IMR-90 (cell line): ENCODE measurements around the gene H2AZ1. TPM values are rescaled to one million over a fixed set of nuclear protein-coding genes. Genes with fewer than 3 reads are reported as not detected.

Source experiments
- ATAC-seq: fragments of 200-7000 bp; cut with Tn5 transposase; 2 replicates; pipeline ENCODE4 v1.9.1; 2020; ENCODE audit warnings: low read depth, mild to moderate bottlenecking, moderate library complexity
- BruUV-seq: library from RNA; stranded (reverse); fragments of 400-500 nt; replicated peaks from 2 replicates; lab custom pipeline; 2021; lab: Mats Ljungman, UMichigan
- CTCF ChIA-PET: fragments of 300-600 bp; formaldehyde crosslinking; extraction: SDS; loops from one replicate; lab custom pipeline; 2021; ENCODE audit warnings: antibody characterized with exemption; lab: Yijun Ruan, JAX
- POLR2A ChIA-PET: fragments of 300-600 bp; sonication (Branson Sonifier 250); formaldehyde crosslinking; loops from one replicate; lab custom pipeline; 2022; ENCODE audit warnings: antibody characterized with exemption; ENCODE audit not compliant: unreplicated experiment; lab: Charles Lee
- DNase-seq: peaks from one replicate; pipeline ENCODE4 v3.0.0; 2013
- H2AFZ ChIP-seq: replicated peaks from 2 replicates; pipeline ENCODE3; 2013; ENCODE audit warnings: low read length, mild to moderate bottlenecking; ENCODE audit not compliant: poor library complexity
- H2AK5ac ChIP-seq: 2 replicates; pipeline ENCODE4 v1.6.1; 2013; ENCODE audit warnings: low read depth, low read length, inconsistent platforms
- H2AK9ac ChIP-seq: replicated peaks from 2 replicates; pipeline ENCODE3; 2013; ENCODE audit warnings: mild to moderate bottlenecking, low read depth, low read length, moderate library complexity; ENCODE audit not compliant: poor library complexity
- H2BK120ac ChIP-seq: 2 replicates; pipeline ENCODE4 v1.6.1; 2013; ENCODE audit warnings: low read depth, low read length, inconsistent platforms
- H2BK15ac ChIP-seq: 3 replicates; pipeline ENCODE4 v1.6.1; 2013; ENCODE audit warnings: low read depth, low read length, inconsistent platforms
- H2BK20ac ChIP-seq: 2 replicates; pipeline ENCODE4 v1.6.1; 2013; ENCODE audit warnings: low read depth, mild to moderate bottlenecking, inconsistent platforms, low read length, moderate library complexity
- H2BK5ac ChIP-seq: 2 replicates; pipeline ENCODE4 v1.6.1; 2013; ENCODE audit warnings: mild to moderate bottlenecking, low read depth, low read length, inconsistent platforms; ENCODE audit not compliant: poor library complexity, severe bottlenecking
- H3K14ac ChIP-seq: replicated peaks from 2 replicates; pipeline ENCODE4 v1.6.1; 2013; ENCODE audit warnings: low read depth, low read length, inconsistent platforms
- H3K18ac ChIP-seq: 2 replicates; pipeline ENCODE4 v1.6.1; 2013; ENCODE audit warnings: low read depth, low read length, control low read depth
- H3K23ac ChIP-seq: 2 replicates; pipeline ENCODE4 v1.6.1; 2013; ENCODE audit warnings: low read depth, low read length, inconsistent platforms
- H3K27ac ChIP-seq: 2 replicates; pipeline ENCODE4 v1.5.1; 2013; ENCODE audit warnings: mild to moderate bottlenecking, control low read depth, low read length; ENCODE audit not compliant: insufficient read depth
- H3K27me3 ChIP-seq: 2 replicates; pipeline ENCODE4 v1.6.1; 2013; ENCODE audit warnings: low read length; ENCODE audit not compliant: control insufficient read depth, insufficient read depth
- H3K36me3 ChIP-seq: 2 replicates; pipeline ENCODE4 v1.6.1; 2013; ENCODE audit warnings: low read length, mixed read lengths; ENCODE audit not compliant: control insufficient read depth, insufficient read depth
- H3K4ac ChIP-seq: 2 replicates; pipeline ENCODE4 v1.6.1; 2013; ENCODE audit warnings: low read depth, low read length, inconsistent platforms
- H3K4me1 ChIP-seq: 2 replicates; pipeline ENCODE4 v1.6.1; 2013; ENCODE audit warnings: low read length, mixed read lengths; ENCODE audit not compliant: control insufficient read depth, insufficient read depth
- H3K4me2 ChIP-seq: 2 replicates; pipeline ENCODE4 v1.6.1; 2013; ENCODE audit warnings: low read depth, mild to moderate bottlenecking, control low read depth, low read length, moderate library complexity
- H3K4me3 ChIP-seq: 2 replicates; pipeline ENCODE4 v1.5.1; 2013; ENCODE audit warnings: low read depth, mild to moderate bottlenecking, control low read depth, low read length, moderate library complexity; ENCODE audit not compliant: insufficient read depth
- H3K56ac ChIP-seq: 2 replicates; pipeline ENCODE4 v1.6.1; 2013; ENCODE audit warnings: low read length, inconsistent platforms; ENCODE audit not compliant: insufficient read depth; ENCODE audit errors: extremely low read depth
- H3K79me1 ChIP-seq, 2 experiments: 2 replicates each; pipeline ENCODE4 v1.6.1; 2013; ENCODE audit warnings: low read length in 2 of 2, inconsistent platforms in 1 of 2, low read depth in 1 of 2
- H3K9ac ChIP-seq: 2 replicates; pipeline ENCODE4 v1.6.1; 2013; ENCODE audit warnings: low read depth, low read length, control low read depth
- H3K9me1 ChIP-seq: 2 replicates; pipeline ENCODE4 v1.6.1; 2013; ENCODE audit warnings: low read length, inconsistent platforms; ENCODE audit not compliant: insufficient read depth
- H3K9me3 ChIP-seq: 2 replicates; pipeline ENCODE4 v1.6.1; 2013; ENCODE audit warnings: low read length; ENCODE audit not compliant: control insufficient read depth, insufficient read depth
- H4K20me1 ChIP-seq: 2 replicates; pipeline ENCODE4 v1.6.1; 2013; ENCODE audit warnings: low read length, inconsistent platforms; ENCODE audit not compliant: insufficient read depth
- H4K5ac ChIP-seq: 2 replicates; pipeline ENCODE4 v1.6.1; 2013; ENCODE audit warnings: mild to moderate bottlenecking, low read depth, low read length, control low read depth
- H4K8ac ChIP-seq, 2 experiments: 2 replicates each; pipeline ENCODE4 v1.6.1; 2013; ENCODE audit warnings: low read depth in 2 of 2, low read length in 2 of 2, control low read depth in 1 of 2, inconsistent platforms in 1 of 2
- H4K91ac ChIP-seq: 2 replicates; pipeline ENCODE4 v1.6.1; 2013; ENCODE audit warnings: low read depth, low read length, inconsistent platforms; ENCODE audit not compliant: insufficient read depth
- BHLHE40 ChIP-seq: fragments of 150-350 bp; IDR thresholded peaks from 2 replicates; pipeline ENCODE4 v1.6.1; 2016; ENCODE audit warnings: mild to moderate bottlenecking, low read depth, low read length
- CEBPB ChIP-seq: IDR thresholded peaks from 2 replicates; pipeline ENCODE4 v1.6.1; 2012; ENCODE audit warnings: low read depth, low read length, improper control_type of control experiment
- CHD1 ChIP-seq: IDR thresholded peaks from 2 replicates; pipeline ENCODE4 v1.6.1; 2012; ENCODE audit warnings: low read depth, low read length, improper control_type of control experiment
- ELK1 ChIP-seq: fragments of 150-350 bp; IDR thresholded peaks from 2 replicates; pipeline ENCODE4 v1.6.1; 2016; ENCODE audit warnings: low read depth, mild to moderate bottlenecking, low read length, moderate library complexity, borderline replicate concordance
- FOS ChIP-seq: fragments of 150-350 bp; IDR thresholded peaks from 2 replicates; pipeline ENCODE4 v1.6.1; 2016; ENCODE audit warnings: low read depth, low read length
- MAFK ChIP-seq: IDR thresholded peaks from 2 replicates; pipeline ENCODE4 v1.6.1; 2012; ENCODE audit warnings: low read depth, low read length, improper control_type of control experiment
- MAZ ChIP-seq: IDR thresholded peaks from 2 replicates; pipeline ENCODE4 v1.6.1; 2012; ENCODE audit warnings: low read depth, mild to moderate bottlenecking, low read length, improper control_type of control experiment, moderate library complexity, borderline replicate concordance
- MXI1 ChIP-seq: IDR thresholded peaks from 2 replicates; pipeline ENCODE4 v1.6.1; 2012; ENCODE audit warnings: low read depth, mild to moderate bottlenecking, low read length, moderate library complexity, borderline replicate concordance
- NFE2L2 ChIP-seq: fragments of 150-350 bp; IDR thresholded peaks from 2 replicates; pipeline ENCODE4 v1.6.1; 2016; ENCODE audit warnings: low read depth, mild to moderate bottlenecking, low read length
- POLR2A ChIP-seq: IDR thresholded peaks from 2 replicates; pipeline ENCODE4 v1.6.1; 2012; ENCODE audit warnings: mild to moderate bottlenecking, low read depth, low read length
- RAD21 ChIP-seq: IDR thresholded peaks from 2 replicates; pipeline ENCODE4 v1.6.1; 2012; ENCODE audit warnings: low read length, improper control_type of control experiment
- RCOR1 ChIP-seq: IDR thresholded peaks from 2 replicates; pipeline ENCODE4 v1.6.1; 2012; ENCODE audit warnings: mild to moderate bottlenecking, low read length, improper control_type of control experiment; ENCODE audit not compliant: insufficient replicate concordance
- RFX5 ChIP-seq: IDR thresholded peaks from 2 replicates; pipeline ENCODE4 v1.8.0; 2012; ENCODE audit warnings: low read depth, mild to moderate bottlenecking, low read length, moderate library complexity
- SMC3 ChIP-seq: fragments of 150-350 bp; IDR thresholded peaks from 2 replicates; pipeline ENCODE4 v1.6.1; 2016; ENCODE audit warnings: low read depth, mild to moderate bottlenecking, antibody characterized with exemption, low read length, moderate library complexity
- WGBS, 2 experiments: methylation state at CpG; one replicate each; pipeline versions ENCODE4 v1.1.5 to v1.1.7; 2013; ENCODE audit warnings: missing lambda C conversion rate in 2 of 2; ENCODE audit not compliant: insufficient read length in 1 of 2; ENCODE audit errors: extremely low coverage in 2 of 2; 5-methylcytosine and 5-hydroxymethylcytosine counted together
- dilution Hi-C: fragments of 300-500 bp; cut with HindIII; formaldehyde crosslinking; loops from one replicate; pipeline ENCODE4 v1.14.3; 2018; ENCODE audit warnings: low sequenced_read_pairs; ENCODE audit not compliant: unreplicated experiment
- in situ Hi-C: fragments of 300-500 bp; cut with MboI; formaldehyde crosslinking; loops from 3 replicates; pipeline ENCODE4 v1.14.3; 2019; ENCODE audit warnings: low sequenced_read_pairs, inconsistent platforms, mixed read lengths
- intact Hi-C: fragments of 100-400 bp; cut with micrococcal nuclease; formaldehyde crosslinking; loops from 2 replicates; pipeline ENCODE4 v1.10.0; 2022
- polyA plus RNA-seq, 3 experiments: library from polyadenylated mRNA; depleted of rRNA; stranded (reverse); fragments of >200 nt; gene quantifications; 2 replicates each; pipeline ENCODE4 v1.2.3, GENCODE V29; 2012; ENCODE audit warnings: low replicate concordance in 1 of 3
- total RNA-seq: library from RNA; depleted of rRNA; stranded (reverse); fragments of >200 nt; gene quantifications from 2 replicates; pipeline ENCODE4 v1.2.3, GENCODE V29; 2012
- TF ChIP-seq, protein P1 (sequence below): fragments of 150-350 bp; IDR thresholded peaks from 2 replicates; pipeline ENCODE4 v1.6.1; 2017; ENCODE audit warnings: mild to moderate bottlenecking, antibody characterized with exemption, low read length, low read depth
- TF ChIP-seq, protein P2 (sequence below): conservative IDR thresholded peaks from 2 replicates; pipeline ENCODE4 v1.5.1; 2012; ENCODE audit warnings: mild to moderate bottlenecking, low read depth, low read length, improper control_type of control experiment

Gene H2AZ1
- total and polyA plus RNA-seq, 2 of the 4 experiments (the other 2 are of a cell fraction) = 456 to 1,129 TPM

DNA sequence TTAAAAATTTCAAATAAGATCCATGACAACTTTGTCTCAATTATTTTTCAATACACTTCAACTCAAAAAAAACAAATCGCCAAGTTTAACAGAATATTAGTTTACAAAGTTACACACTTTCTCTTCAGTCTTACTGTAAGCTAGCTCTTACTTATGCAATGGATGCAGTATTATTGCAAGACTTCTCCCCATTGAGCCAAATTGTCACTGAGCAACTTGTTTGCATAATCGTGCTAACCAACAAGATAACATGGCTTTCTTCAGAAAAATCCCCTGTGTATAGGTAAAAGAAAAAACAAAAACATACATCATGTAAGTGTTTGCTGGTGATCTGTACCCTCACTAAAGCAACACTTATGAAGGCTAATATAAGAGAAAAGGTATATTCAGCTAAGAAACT is 22.5 kb downstream of the H2AZ1 start:
- no peak overlapping the region for H2AK5ac ChIP-seq
- H3K27me3 ChIP-seq = no peaks in the 10 kb centered on the region
- H2AFZ ChIP-seq = no peak overlapping the region
- H2BK120ac ChIP-seq = no peak overlapping the region
- ChIA-PET POLR2A (no interaction called here), CTCF (no interaction called here)
- no peak for ATAC-seq
- peaks cover 12 to 29% of the 10 kb centered on the region in 2 experiments for H3K79me1 ChIP-seq
- in situ Hi-C loops (no loop called here), intact Hi-C loops (no loop called here), dilution Hi-C loops (no loop called here)
- no peak overlapping the region for H3K4me3 ChIP-seq
- H3K36me3 ChIP-seq = peaks cover 4% of the 10 kb centered on the region; the same call in 1 of the 2 replicates
- no peak overlapping the region for H2AK9ac ChIP-seq
- H2BK20ac ChIP-seq = no peak overlapping the region
- H4K91ac ChIP-seq = no peak overlapping the region
- no peak overlapping the region for H3K23ac ChIP-seq
- H3K14ac ChIP-seq = no peak overlapping the region
- H3K4ac ChIP-seq = no peak overlapping the region
- H3K27ac ChIP-seq = no peak overlapping the region
- H4K5ac ChIP-seq = no peak overlapping the region
- no peak overlapping the region for H3K56ac ChIP-seq
- no peak for DNase-seq
- TF ChIP-seq RAD21 (no peak), ELK1 (no peak), MAZ (no peak), CEBPB (no peak), CHD1 (no peak), MAFK (no peak), BHLHE40 (no peak), RCOR1 (no peak), NFE2L2 (no peak), MXI1 (no peak), SMC3 (no peak), FOS (no peak), RFX5 (no peak), POLR2A (no peak)
- TF ChIP-seq, protein P1, sequence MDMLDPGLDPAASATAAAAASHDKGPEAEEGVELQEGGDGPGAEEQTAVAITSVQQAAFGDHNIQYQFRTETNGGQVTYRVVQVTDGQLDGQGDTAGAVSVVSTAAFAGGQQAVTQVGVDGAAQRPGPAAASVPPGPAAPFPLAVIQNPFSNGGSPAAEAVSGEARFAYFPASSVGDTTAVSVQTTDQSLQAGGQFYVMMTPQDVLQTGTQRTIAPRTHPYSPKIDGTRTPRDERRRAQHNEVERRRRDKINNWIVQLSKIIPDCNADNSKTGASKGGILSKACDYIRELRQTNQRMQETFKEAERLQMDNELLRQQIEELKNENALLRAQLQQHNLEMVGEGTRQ = no peak
- TF ChIP-seq, protein P2, sequence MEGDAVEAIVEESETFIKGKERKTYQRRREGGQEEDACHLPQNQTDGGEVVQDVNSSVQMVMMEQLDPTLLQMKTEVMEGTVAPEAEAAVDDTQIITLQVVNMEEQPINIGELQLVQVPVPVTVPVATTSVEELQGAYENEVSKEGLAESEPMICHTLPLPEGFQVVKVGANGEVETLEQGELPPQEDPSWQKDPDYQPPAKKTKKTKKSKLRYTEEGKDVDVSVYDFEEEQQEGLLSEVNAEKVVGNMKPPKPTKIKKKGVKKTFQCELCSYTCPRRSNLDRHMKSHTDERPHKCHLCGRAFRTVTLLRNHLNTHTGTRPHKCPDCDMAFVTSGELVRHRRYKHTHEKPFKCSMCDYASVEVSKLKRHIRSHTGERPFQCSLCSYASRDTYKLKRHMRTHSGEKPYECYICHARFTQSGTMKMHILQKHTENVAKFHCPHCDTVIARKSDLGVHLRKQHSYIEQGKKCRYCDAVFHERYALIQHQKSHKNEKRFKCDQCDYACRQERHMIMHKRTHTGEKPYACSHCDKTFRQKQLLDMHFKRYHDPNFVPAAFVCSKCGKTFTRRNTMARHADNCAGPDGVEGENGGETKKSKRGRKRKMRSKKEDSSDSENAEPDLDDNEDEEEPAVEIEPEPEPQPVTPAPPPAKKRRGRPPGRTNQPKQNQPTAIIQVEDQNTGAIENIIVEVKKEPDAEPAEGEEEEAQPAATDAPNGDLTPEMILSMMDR = no peak
- peaks cover 6% of the 10 kb centered on the region for H3K9me1 ChIP-seq
- H3K18ac ChIP-seq = no peak overlapping the region
- H3K4me2 ChIP-seq = no peak overlapping the region
- no peak overlapping the region for H4K8ac ChIP-seq
- no peaks in the 10 kb centered on the region for H3K4me1 ChIP-seq
- 100% methylated on average over 1 of the region's 2 CpGs; no CpG with 5 or more reads in 1 of the 2 experiments for WGBS, 2 experiments
- BruUV-seq = no TSS peak
- no peaks in the 10 kb centered on the region for H3K9me3 ChIP-seq
- H2BK5ac ChIP-seq = no peak overlapping the region
- H4K20me1 ChIP-seq = peaks cover 4% of the 10 kb centered on the region; the same call in 1 of the 2 replicates
- H2BK15ac ChIP-seq = no peak overlapping the region
- no peak overlapping the region for H3K9ac ChIP-seq
